ENCODE results near the gene AAK1.
A peak's percentile ranks its signal among the peaks of the same experiment; 100 is the strongest.
"Not testable (repeated sequence)": the region's sequence is repeated elsewhere in the genome, so short reads cannot be mapped to it uniquely, and the experiment has no call there.

AAK1 gene

GRCh38 chr2:69443673-69444072 is 199.9 kb downstream of the AAK1 start:
- not testable (repeated sequence) for DNase-seq (ENCODE audit: low spot score)

- DNase-seq (ENCODE audit: low spot score): not testable (repeated sequence)
Measured at GRCh38 chr2:69439499-69439898, 204.0 kb downstream of the AAK1 start.

GRCh38 chr2:69438580-69438979 is 205.0 kb downstream of the AAK1 start:
- no peak for DNase-seq (ENCODE audit: low spot score)

- DNase-seq (ENCODE audit: low spot score): no peak
Measured at GRCh38 chr2:69437751-69438154, 205.8 kb downstream of the AAK1 start.

- DNase-seq (ENCODE audit: low spot score): peak; percentile 99
Measured at GRCh38 chr2:69436938-69437750, 206.4 kb downstream of the AAK1 start, which contains the start of gene NFU1. Gene NFU1, minus strand, starts transcription at chr2:69437435. Its CDS starts 13 bp downstream, at chr2:69437422.

GRCh38 chr2:69436596-69436937 is 207.0 kb downstream of the AAK1 start:
- no peak for DNase-seq (ENCODE audit: low spot score)

GRCh38 chr2:69434753-69435152 is 208.8 kb downstream of the AAK1 start:
- no peak for DNase-seq (ENCODE audit: low spot score)

- DNase-seq (ENCODE audit: low spot score): no peak
Measured at GRCh38 chr2:69429491-69430183, 213.9 kb downstream of the AAK1 start.

GRCh38 chr2:69428981-69429380 is 214.6 kb downstream of the AAK1 start:
- no peak for DNase-seq (ENCODE audit: low spot score)

- DNase-seq (ENCODE audit: low spot score): no peak
Measured at GRCh38 chr2:69424419-69424818, 219.1 kb downstream of the AAK1 start.

GRCh38 chr2:69422198-69422597 is 221.3 kb downstream of the AAK1 start:
- no peak for DNase-seq (ENCODE audit: low spot score)

GRCh38 chr2:69419111-69419510 is 224.4 kb downstream of the AAK1 start:
- not testable (repeated sequence) for DNase-seq (ENCODE audit: low spot score)

- DNase-seq (ENCODE audit: low spot score): no peak
Measured at GRCh38 chr2:69416147-69416546, 227.4 kb downstream of the AAK1 start.

Measured in AG08396 (cell line).